HepG2 (cell line): ENCODE measurements around the gene KRT16. TPM values are rescaled to one million over a fixed set of nuclear protein-coding genes. Genes with fewer than 3 reads are reported as not detected.

Source experiments
- ATAC-seq: fragments of 200-7000 bp; cut with Tn5 transposase; 3 replicates; pipeline ENCODE4 v1.9.1; 2020; ENCODE audit warnings: mild to moderate bottlenecking, moderate library complexity
- BruUV-seq: library from RNA; stranded (reverse); fragments of 400-500 nt; replicated peaks from 2 replicates; lab custom pipeline; 2021; lab: Mats Ljungman, UMichigan
- CTCF ChIA-PET: fragments of 300-600 bp; formaldehyde crosslinking; extraction: SDS; loops from one replicate; lab custom pipeline; 2021; ENCODE audit warnings: low total read pairs, inconsistent platforms, low intra/inter-chr PET ratio; lab: Yijun Ruan, JAX
- POLR2A ChIA-PET: fragments of 350-600 bp; sonication (Branson Sonifier 250); formaldehyde crosslinking; loops from one replicate; lab custom pipeline; 2020; ENCODE audit warnings: antibody characterized with exemption, inconsistent platforms; lab: Yijun Ruan, JAX
- DNase-seq: peaks from one replicate; pipeline ENCODE4 v3.0.0-alpha.2; 2015; ENCODE audit warnings: low spot score
- FAIRE-seq: peaks from 3 replicates; lab custom pipeline; 2011; peaks lifted over from hg19 to GRCh38; lab: Jason Lieb, UNC
- H2AFZ ChIP-seq: one replicate; pipeline ENCODE4 v1.6.1; 2011; ENCODE audit warnings: low read length, inconsistent platforms
- H3K27ac ChIP-seq: fragments of 300-600 bp; 3 replicates; pipeline ENCODE4 v1.8.0; 2011; ENCODE audit warnings: mixed run types, mild to moderate bottlenecking, mixed read lengths, low read length, inconsistent platforms; ENCODE audit not compliant: insufficient read depth; ENCODE audit errors: extremely low read length
- H3K27me3 ChIP-seq, 2 experiments: fragments of 200-600 bp in 1 of 2; 2 replicates in 1 of 2; 3 replicates in 1 of 2; pipeline versions ENCODE4 v1.6.0 to v1.8.0; 2011; ENCODE audit warnings: low read length in 2 of 2, mild to moderate bottlenecking in 2 of 2, moderate library complexity in 2 of 2, inconsistent platforms in 1 of 2; ENCODE audit not compliant: insufficient read depth in 2 of 2, control insufficient read depth in 1 of 2
- H3K36me3 ChIP-seq, 2 experiments: fragments of 200-600 bp in 1 of 2; replicated peaks in 1 of 2; 2 replicates in 1 of 2; 3 replicates in 1 of 2; pipeline versions ENCODE4 v1.5.1 to v1.8.0; 2011; ENCODE audit warnings: low read length in 2 of 2, inconsistent platforms in 1 of 2; ENCODE audit not compliant: insufficient read depth in 2 of 2, control insufficient read depth in 1 of 2
- H3K4me1 ChIP-seq: 2 replicates; pipeline ENCODE4 v1.5.1; 2012; ENCODE audit warnings: low read length, inconsistent platforms; ENCODE audit not compliant: insufficient read depth
- H3K4me2 ChIP-seq: 2 replicates; pipeline ENCODE4 v1.6.0; 2011; ENCODE audit warnings: low read depth, low read length, inconsistent platforms
- H3K4me3 ChIP-seq, 3 experiments: fragments of 200-600 bp in 1 of 3; sonication (generic), shearing (Covaris generic) in 1 of 3; replicated peaks in 1 of 3; 2 replicates each; pipeline ENCODE4 v1.5.1; 2011 to 2016; ENCODE audit warnings: low read length in 3 of 3, inconsistent platforms in 2 of 3, low read depth in 2 of 3, mild to moderate bottlenecking in 2 of 3, control low read depth in 1 of 3, mixed read lengths in 1 of 3; ENCODE audit not compliant: insufficient read depth in 1 of 3
- H3K79me2 ChIP-seq: one replicate; pipeline ENCODE4 v1.6.1; 2011; ENCODE audit warnings: low read length, inconsistent platforms; ENCODE audit not compliant: insufficient read depth
- H3K9ac ChIP-seq: 2 replicates; pipeline ENCODE4 v1.6.0; 2011; ENCODE audit warnings: mild to moderate bottlenecking, low read depth, low read length, inconsistent platforms; ENCODE audit not compliant: insufficient read depth
- H3K9me3 ChIP-seq: 2 replicates; pipeline ENCODE4 v1.5.1; 2012; ENCODE audit warnings: mild to moderate bottlenecking, low read length
- H4K20me1 ChIP-seq: 2 replicates; pipeline ENCODE4 v1.6.0; 2011; ENCODE audit warnings: inconsistent platforms, mild to moderate bottlenecking, low read length, moderate library complexity; ENCODE audit not compliant: insufficient read depth
- IKZF4 ChIP-seq: sonication (generic); formaldehyde crosslinking; IDR thresholded peaks from 2 replicates; pipeline ENCODE4 v1.5.1; 2020; ENCODE audit warnings: borderline replicate concordance, mild to moderate bottlenecking, low read depth, missing genetic modification reagents; ENCODE audit errors: not compliant biosample characterization
- RERE ChIP-seq: IDR thresholded peaks from 2 replicates; pipeline ENCODE4 v1.6.1; 2016; ENCODE audit warnings: low read depth, missing genetic modification reagents, missing compliant biosample characterization
- SALL1 ChIP-seq: sonication (generic); formaldehyde crosslinking; IDR thresholded peaks from 2 replicates; pipeline ENCODE4 v1.8.0; 2022; ENCODE audit warnings: mild to moderate bottlenecking, missing genetic modification reagents
- SOX13 ChIP-seq, 3 experiments: fragments of 450-650 bp in 1 of 3; sonication (generic) in 1 of 3; formaldehyde crosslinking in 1 of 3; IDR thresholded peaks in 2 of 3; conservative IDR thresholded peaks in 1 of 3; 2 replicates each; pipeline versions ENCODE4 v1.5.0 to v1.6.1; 2016 to 2020; ENCODE audit warnings: antibody characterized with exemption in 1 of 3, mild to moderate bottlenecking in 1 of 3, missing compliant biosample characterization in 1 of 3, missing genetic modification reagents in 1 of 3, moderate library complexity in 1 of 3
- U2AF2 ChIP-seq: fragments of 200-400 bp; formaldehyde crosslinking; IDR thresholded peaks from 2 replicates; pipeline ENCODE4 v1.6.1; 2017; ENCODE audit warnings: low read depth, mild to moderate bottlenecking, low read length
- ZHX2 ChIP-seq, 2 experiments: sonication (generic) in 1 of 2; formaldehyde crosslinking in 1 of 2; IDR thresholded peaks; 2 replicates each; pipeline versions ENCODE4 v1.6.1 to v1.9.0; 2014 to 2022; ENCODE audit warnings: antibody characterized with exemption in 1 of 2, borderline replicate concordance in 1 of 2, inconsistent platforms in 1 of 2, low read depth in 1 of 2, missing genetic modification reagents in 1 of 2
- ZNF547 ChIP-seq: sonication (generic); formaldehyde crosslinking; IDR thresholded peaks from 2 replicates; pipeline ENCODE4 v1.5.1; 2020; ENCODE audit warnings: mild to moderate bottlenecking, missing genetic modification reagents
- ZNF883 ChIP-seq: sonication (generic); formaldehyde crosslinking; IDR thresholded peaks from 2 replicates; pipeline ENCODE4 v1.5.1; 2020; ENCODE audit warnings: mild to moderate bottlenecking, missing genetic modification reagents; ENCODE audit errors: not compliant biosample characterization
- WGBS: methylation state at CpG from one replicate; pipeline ENCODE4 v1.1.6; 2017; ENCODE audit warnings: low lambda C conversion rate; 5-methylcytosine and 5-hydroxymethylcytosine counted together
- in situ Hi-C: cut with HindIII; loops from 2 replicates; pipeline ENCODE4 v1.10.0; 2017; ENCODE audit warnings: low pct_unique_long_range_greater_than_20kb; ENCODE audit not compliant: extremely low pct_ligation_motif_present
- intact Hi-C: fragments of 100-400 bp; cut with micrococcal nuclease; formaldehyde crosslinking; loops from one replicate; pipeline ENCODE4 v1.10.0; 2022; ENCODE audit not compliant: unreplicated experiment
- polyA plus RNA-seq, 8 experiments: library from polyadenylated mRNA; depleted of rRNA in 3 of 8; stranded (reverse) in 7 of 8; unstranded in 1 of 8; fragments of >200 nt; fragmentation: Illumina TruSeq in 4 of 8; extraction: Trizol in 4 of 8; gene quantifications; 2 replicates each; pipeline versions ENCODE4 v1.2.1 to v1.2.3, GENCODE V29; 2011 to 2016; ENCODE audit warnings: low read depth in 4 of 8, missing spikeins in 1 of 8, mixed read lengths in 1 of 8; ENCODE audit not compliant: insufficient read depth in 1 of 8
- total RNA-seq, 5 experiments: library from RNA; depleted of rRNA; stranded (reverse); fragments of >200 nt; fragmentation: Illumina TruSeq; extraction: Trizol; gene quantifications; 2 replicates each; pipeline ENCODE4 v1.2.3, GENCODE V29; 2016; ENCODE audit warnings: low read depth in 1 of 5

Gene KRT16
- total and polyA plus RNA-seq, 2 of the 13 experiments (the other 11 are each of a cell fraction or from before 2014, with no cell fraction given): not detected

GRCh38 chr17:41579484-41580243, 32.9 kb downstream of the KRT16 start:
- in situ Hi-C loops: no loop called here
- no peak overlapping the region for H2AFZ ChIP-seq
- H3K9me3 ChIP-seq: no peaks in the 10 kb centered on the region
- TF ChIP-seq ZNF547 (0 out of 2 replicates have a peak, but pooled peaks have one; percentile 63), ZHX2 (IDR thresholded peaks at IDR 0.05; ENCODE audit: low read depth) (no peak), ZHX2 (CRISPR knock-in tag; IDR thresholded peaks at IDR 0.05; ENCODE audit: borderline replicate concordance) (no peak), U2AF2 (no peak), SALL1 (CRISPR knock-in tag) (peak; percentile 31; the same call in 1 of the 2 replicates), RERE (no peak), ZNF883 (CRISPR knock-in tag) (peak; percentile 25), IKZF4 (CRISPR knock-in tag) (peak; percentile 31), SOX13 (IDR thresholded peaks at IDR 0.05) (no peak), SOX13 (CRISPR knock-in tag; conservative IDR thresholded peaks at IDR 0.05 in 1 of 2, IDR thresholded peaks at IDR 0.05 in 1 of 2) (peak in 1 of 2 experiments; percentile 45; a peak in 1 of 4 replicates)

More at GRCh38 chr17:41579484-41580243, 32.9 kb downstream of the KRT16 start:
- CTCF ChIA-PET: interaction anchor here (1.3 to 2.1 kb wide), 4 partner anchors 67 to 86 kb away, joined by 4 to 10 read pairs (median 6); no protein-coding TSS in a partner anchor
- peak; percentile 85 for DNase-seq
- BruUV-seq: no TSS peak
- Histone ChIP-seq H4K20me1 (no peaks in the 10 kb centered on the region), H3K79me2 (no peaks in the 10 kb centered on the region), H3K27me3 (peaks cover 0 to 4% of the 10 kb centered on the region in 2 experiments; a peak in 2 of 5 replicates), H3K4me3 (no peak overlapping the region), H3K27ac (no peak overlapping the region), H3K9ac (no peak overlapping the region), H3K4me2 (peak overlapping the region; percentile 62), H3K4me1 (no peaks in the 10 kb centered on the region), H3K36me3 (no peaks in the 10 kb centered on the region)
- POLR2A ChIA-PET: interaction anchor here (0.7 to 1.0 kb wide), 2 partner anchors 13 to 109 kb away, joined by 3 read pairs; no protein-coding TSS in a partner anchor
- ATAC-seq: peak; percentile 89
- peak; percentile 91 for FAIRE-seq
- intact Hi-C loops: loop anchor here (10.0 kb wide), 1 partner anchor 65 kb away; no protein-coding TSS in a partner anchor
- WGBS: 32% methylated on average over 14 of the region's 18 CpGs
